GM23338 (cell line): ENCODE data around the gene CCDC12.

Source experiments
- CTCF ChIP-seq, 2 experiments: fragments of 200-600 bp in 1 of 2; sonication (generic) in 1 of 2; conservative IDR thresholded peaks; 2 replicates each; pipeline versions ENCODE4 v1.5.1 to v1.6.1; 2016 to 2017; ENCODE audit warnings: antibody characterized with exemption in 2 of 2, low read depth in 2 of 2, mild to moderate bottlenecking in 2 of 2, moderate library complexity in 1 of 2
- EZH2 ChIP-seq: fragments of 200-600 bp; sonication (generic); IDR thresholded peaks from one replicate; pipeline ENCODE4 v1.8.0; 2017; ENCODE audit warnings: antibody characterized with exemption, mild to moderate bottlenecking, low read depth; ENCODE audit not compliant: unreplicated experiment
- JUNB ChIP-seq: IDR thresholded peaks from one replicate; pipeline ENCODE4 v1.6.1; 2016; ENCODE audit warnings: antibody characterized with exemption; ENCODE audit not compliant: unreplicated experiment
- POLR2AphosphoS5 ChIP-seq: IDR thresholded peaks from 2 replicates; pipeline ENCODE4 v1.6.1; 2016; ENCODE audit warnings: antibody characterized with exemption, low read depth

GRCh38 chr3:46936733-46937250, 39.8 kb downstream of the CCDC12 start:
- TF ChIP-seq CTCF (conservative IDR thresholded peaks at IDR 0.05; ENCODE audit: low read depth in 2 of 2) = no peak
- no peak for TF ChIP-seq POLR2AphosphoS5
- no peak for TF ChIP-seq EZH2
- no peak for TF ChIP-seq JUNB
